GM12874 (cell line): ENCODE results near the gene MLLT1.

Experiments used
- CTCF ChIP-seq: IDR thresholded peaks from 2 replicates; pipeline ENCODE4 v1.5.1; 2011; ENCODE audit warnings: low read depth, mild to moderate bottlenecking, control low read depth, low read length, moderate library complexity; ENCODE audit not compliant: insufficient read depth

MLLT1 gene

GRCh38 chr19:6253954-6254733 is 25.6 kb downstream of the MLLT1 start:
- no peak for TF ChIP-seq CTCF

GRCh38 chr19:6252066-6252465 is 27.7 kb downstream of the MLLT1 start:
- TF ChIP-seq CTCF: no peak

- no peak for TF ChIP-seq CTCF
These were observed 28.9 kb downstream of the MLLT1 start for GRCh38 chr19:6250909-6251308.

GRCh38 chr19:6250024-6250615 is 29.7 kb downstream of the MLLT1 start:
- no peak for TF ChIP-seq CTCF

GRCh38 chr19:6249296-6249695 is 30.5 kb downstream of the MLLT1 start:
- TF ChIP-seq CTCF: no peak

- no peak for TF ChIP-seq CTCF
These were observed 30.9 kb downstream of the MLLT1 start for GRCh38 chr19:6248844-6249243.

- TF ChIP-seq CTCF: no peak
These were observed 31.4 kb downstream of the MLLT1 start for GRCh38 chr19:6248341-6248740.
